ENCODE results near the gene UROC1. TPM values are rescaled to one million over a fixed set of nuclear protein-coding genes. Genes with fewer than 3 reads are reported as not detected.
A peak's percentile ranks its signal among the peaks of the same experiment; 100 is the strongest.

Gene UROC1
- total RNA-seq, 1 donor = not detected

DNA sequence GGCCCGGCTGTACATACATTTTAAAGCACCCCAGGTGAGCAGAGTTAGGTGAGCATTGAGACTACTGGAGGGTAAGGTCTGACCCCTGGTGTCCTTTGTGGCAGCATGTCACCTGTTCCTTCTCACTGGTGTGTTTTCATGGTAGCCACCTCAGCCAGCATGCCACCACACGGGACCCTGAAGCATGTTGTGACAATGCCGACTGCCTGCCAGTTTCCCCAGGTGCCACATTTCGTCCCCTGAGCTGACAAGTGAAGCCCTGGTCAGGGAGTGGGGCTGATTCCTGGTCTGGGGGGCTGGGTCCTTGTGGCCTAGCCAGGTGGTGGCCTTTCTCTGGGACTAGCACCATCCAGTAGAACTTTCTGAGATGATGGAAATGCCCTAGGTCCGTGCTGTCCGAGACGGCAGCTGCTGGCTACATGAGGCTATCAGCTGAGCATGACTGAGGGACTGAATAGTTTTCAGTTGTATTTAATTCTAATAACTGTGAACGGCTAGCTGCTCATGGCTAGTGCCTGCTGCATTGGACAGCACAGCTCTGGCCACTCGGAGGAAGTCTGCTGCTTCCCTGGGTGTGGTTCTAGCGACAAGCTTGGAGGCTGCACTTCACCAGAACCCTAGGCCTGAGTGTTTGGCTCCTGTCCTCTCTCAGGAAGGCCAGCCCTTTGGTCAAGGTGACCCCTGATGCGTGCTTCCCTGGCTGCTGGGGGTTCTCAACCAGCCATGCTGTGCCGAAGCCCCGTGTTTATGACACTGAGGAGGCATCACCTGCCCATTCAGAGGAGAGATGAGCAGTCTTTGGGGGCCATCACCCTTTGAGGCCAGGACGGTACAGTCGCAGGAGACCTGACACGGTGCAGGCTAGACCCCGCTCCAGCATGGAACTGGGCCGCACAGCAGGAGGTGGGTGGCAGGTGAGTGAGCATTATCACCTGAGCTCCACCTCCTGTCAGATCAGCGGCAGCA is 37.3 kb upstream of the UROC1 start:
- H3K4me2 ChIP-seq (ENCODE audit: insufficient read depth, low read length) = no peak overlapping the region
- H3K4me1 ChIP-seq (ENCODE audit: insufficient read depth, low read length) = no peaks in the 10 kb centered on the region
- H3K4me3 ChIP-seq (ENCODE audit: insufficient read depth, low read length) = no peak overlapping the region
- H3K27ac ChIP-seq (ENCODE audit: low read depth, low read length) = no peak overlapping the region
- DNase-seq (ENCODE audit: insufficient read length, low spot score, missing footprints) = peak; percentile 32
- H3K36me3 ChIP-seq (ENCODE audit: insufficient read depth, low read length) = no peaks in the 10 kb centered on the region
- TF ChIP-seq, protein P1, sequence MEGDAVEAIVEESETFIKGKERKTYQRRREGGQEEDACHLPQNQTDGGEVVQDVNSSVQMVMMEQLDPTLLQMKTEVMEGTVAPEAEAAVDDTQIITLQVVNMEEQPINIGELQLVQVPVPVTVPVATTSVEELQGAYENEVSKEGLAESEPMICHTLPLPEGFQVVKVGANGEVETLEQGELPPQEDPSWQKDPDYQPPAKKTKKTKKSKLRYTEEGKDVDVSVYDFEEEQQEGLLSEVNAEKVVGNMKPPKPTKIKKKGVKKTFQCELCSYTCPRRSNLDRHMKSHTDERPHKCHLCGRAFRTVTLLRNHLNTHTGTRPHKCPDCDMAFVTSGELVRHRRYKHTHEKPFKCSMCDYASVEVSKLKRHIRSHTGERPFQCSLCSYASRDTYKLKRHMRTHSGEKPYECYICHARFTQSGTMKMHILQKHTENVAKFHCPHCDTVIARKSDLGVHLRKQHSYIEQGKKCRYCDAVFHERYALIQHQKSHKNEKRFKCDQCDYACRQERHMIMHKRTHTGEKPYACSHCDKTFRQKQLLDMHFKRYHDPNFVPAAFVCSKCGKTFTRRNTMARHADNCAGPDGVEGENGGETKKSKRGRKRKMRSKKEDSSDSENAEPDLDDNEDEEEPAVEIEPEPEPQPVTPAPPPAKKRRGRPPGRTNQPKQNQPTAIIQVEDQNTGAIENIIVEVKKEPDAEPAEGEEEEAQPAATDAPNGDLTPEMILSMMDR (IDR thresholded peaks at IDR 0.05; ENCODE audit: extremely low read depth, low read depth, low read length) = no peak
- H2AFZ ChIP-seq (ENCODE audit: low read length) = no peak overlapping the region
- H3K79me2 ChIP-seq (ENCODE audit: insufficient read depth, low read length) = no peaks in the 10 kb centered on the region
- peaks cover 14% of the 10 kb centered on the region for H3K27me3 ChIP-seq (ENCODE audit: insufficient read depth, low read length)
- H4K20me1 ChIP-seq (ENCODE audit: insufficient read depth, low read length) = no peaks in the 10 kb centered on the region
- no peaks in the 10 kb centered on the region for H3K9me3 ChIP-seq (ENCODE audit: low read depth, low read length)

DNA sequence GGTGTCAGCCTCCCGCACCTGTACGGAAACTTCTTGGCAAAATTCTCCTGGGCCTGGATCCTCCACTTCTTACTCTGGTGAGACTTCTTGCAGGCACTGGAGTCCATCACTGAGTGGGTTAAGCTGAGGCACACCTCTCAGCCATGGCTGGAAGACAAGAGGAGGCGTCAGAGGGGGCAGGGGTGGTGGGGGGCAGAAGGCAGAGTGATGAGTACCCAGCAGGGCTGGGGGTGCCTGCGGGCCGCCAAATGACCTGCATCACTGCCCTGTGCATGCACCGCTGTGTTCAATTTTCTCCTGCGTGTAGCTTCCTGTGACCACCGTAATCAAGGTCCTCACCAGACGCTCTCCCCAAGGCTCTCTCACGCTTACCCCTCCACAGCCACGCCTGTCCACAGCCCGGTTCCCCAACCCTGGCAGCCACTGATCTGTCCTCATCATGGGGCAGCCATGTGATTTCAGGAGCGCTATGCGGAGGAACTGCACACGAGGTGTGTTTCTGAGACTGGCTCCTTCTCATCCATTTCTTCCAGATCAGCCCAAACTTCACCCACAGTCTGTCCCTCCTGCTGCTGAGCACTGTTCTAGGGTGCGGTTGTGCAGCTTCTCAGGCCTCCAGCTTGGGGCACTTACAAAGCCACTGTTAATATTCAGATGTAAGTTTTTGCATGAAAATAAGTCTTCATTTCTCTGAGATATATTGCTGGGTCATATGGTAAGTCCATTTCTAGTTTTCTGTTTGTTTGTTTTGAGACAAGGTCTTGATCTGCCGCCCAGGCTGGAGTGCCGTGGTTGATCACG is 35.9 kb upstream of the UROC1 start:
- TF ChIP-seq, protein P1 (IDR thresholded peaks at IDR 0.05; ENCODE audit: extremely low read depth, low read depth, low read length) = no peak
- H3K4me2 ChIP-seq (ENCODE audit: insufficient read depth, low read length) = no peak overlapping the region
- H3K4me1 ChIP-seq (ENCODE audit: insufficient read depth, low read length) = no peaks in the 10 kb centered on the region
- no peaks in the 10 kb centered on the region for H3K36me3 ChIP-seq (ENCODE audit: insufficient read depth, low read length)
- H3K27me3 ChIP-seq (ENCODE audit: insufficient read depth, low read length) = peaks cover 12% of the 10 kb centered on the region
- no peak overlapping the region for H3K27ac ChIP-seq (ENCODE audit: low read depth, low read length)
- H4K20me1 ChIP-seq (ENCODE audit: insufficient read depth, low read length) = no peaks in the 10 kb centered on the region
- no peak overlapping the region for H2AFZ ChIP-seq (ENCODE audit: low read length)
- peak; percentile 48 for DNase-seq (ENCODE audit: insufficient read length, low spot score, missing footprints)
- no peaks in the 10 kb centered on the region for H3K9me3 ChIP-seq (ENCODE audit: low read depth, low read length)
- no peak overlapping the region for H3K4me3 ChIP-seq (ENCODE audit: insufficient read depth, low read length)
- no peaks in the 10 kb centered on the region for H3K79me2 ChIP-seq (ENCODE audit: insufficient read depth, low read length)

DNA sequence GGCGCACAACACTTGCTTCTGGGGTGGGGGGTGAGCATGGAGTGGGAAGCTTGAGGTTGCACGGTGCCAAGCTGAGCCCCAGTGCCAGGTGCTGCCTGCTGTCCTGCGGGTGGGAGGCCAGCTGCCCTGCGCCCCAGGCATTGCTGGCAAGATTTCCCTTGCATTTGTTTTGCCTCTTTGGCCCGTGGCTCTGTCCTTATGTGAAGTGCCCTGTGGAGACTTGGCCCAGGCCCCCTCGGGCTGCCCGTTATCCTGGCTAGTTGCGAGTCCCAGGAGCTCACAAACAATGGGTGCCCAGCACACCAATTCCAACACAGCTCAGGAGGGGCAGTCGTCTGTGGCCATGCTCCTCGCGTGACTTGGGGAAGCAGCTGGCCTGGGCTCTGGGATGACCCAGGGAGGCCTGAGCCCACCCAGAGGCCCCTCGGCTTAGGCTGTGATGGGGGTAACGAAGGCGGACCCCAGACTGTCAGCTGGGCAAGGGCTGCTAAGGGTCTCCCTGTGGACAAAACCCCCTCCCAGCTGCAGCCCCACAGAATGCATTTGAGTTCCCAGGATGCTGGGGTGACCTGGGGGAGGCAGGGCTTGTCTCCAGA is 35.2 kb upstream of the UROC1 start:
- Histone ChIP-seq H3K27ac (ENCODE audit: low read depth, low read length) (no peak overlapping the region), H3K79me2 (ENCODE audit: insufficient read depth, low read length) (no peaks in the 10 kb centered on the region), H4K20me1 (ENCODE audit: insufficient read depth, low read length) (no peaks in the 10 kb centered on the region), H2AFZ (ENCODE audit: low read length) (no peak overlapping the region), H3K27me3 (ENCODE audit: insufficient read depth, low read length) (peaks cover 16% of the 10 kb centered on the region), H3K4me2 (ENCODE audit: insufficient read depth, low read length) (no peak overlapping the region), H3K9me3 (ENCODE audit: low read depth, low read length) (no peaks in the 10 kb centered on the region), H3K4me1 (ENCODE audit: insufficient read depth, low read length) (no peaks in the 10 kb centered on the region), H3K4me3 (ENCODE audit: insufficient read depth, low read length) (no peak overlapping the region), H3K36me3 (ENCODE audit: insufficient read depth, low read length) (no peaks in the 10 kb centered on the region)
- DNase-seq (ENCODE audit: insufficient read length, low spot score, missing footprints) = no peak
- TF ChIP-seq, protein P1 (IDR thresholded peaks at IDR 0.05; ENCODE audit: extremely low read depth, low read depth, low read length) = no peak
